Embryonic facial prominence (tissue), 1 donor: ENCODE results near the gene GATB.
"Not testable (repeated sequence)": the region's sequence is repeated elsewhere in the genome, so short reads cannot be mapped to it uniquely, and the experiment has no call there.

Source experiments
- DNase-seq: peaks from one replicate; pipeline ENCODE4 v3.0.0-alpha.2; 2016; ENCODE audit errors: extremely low spot score

GATB gene

DNA sequence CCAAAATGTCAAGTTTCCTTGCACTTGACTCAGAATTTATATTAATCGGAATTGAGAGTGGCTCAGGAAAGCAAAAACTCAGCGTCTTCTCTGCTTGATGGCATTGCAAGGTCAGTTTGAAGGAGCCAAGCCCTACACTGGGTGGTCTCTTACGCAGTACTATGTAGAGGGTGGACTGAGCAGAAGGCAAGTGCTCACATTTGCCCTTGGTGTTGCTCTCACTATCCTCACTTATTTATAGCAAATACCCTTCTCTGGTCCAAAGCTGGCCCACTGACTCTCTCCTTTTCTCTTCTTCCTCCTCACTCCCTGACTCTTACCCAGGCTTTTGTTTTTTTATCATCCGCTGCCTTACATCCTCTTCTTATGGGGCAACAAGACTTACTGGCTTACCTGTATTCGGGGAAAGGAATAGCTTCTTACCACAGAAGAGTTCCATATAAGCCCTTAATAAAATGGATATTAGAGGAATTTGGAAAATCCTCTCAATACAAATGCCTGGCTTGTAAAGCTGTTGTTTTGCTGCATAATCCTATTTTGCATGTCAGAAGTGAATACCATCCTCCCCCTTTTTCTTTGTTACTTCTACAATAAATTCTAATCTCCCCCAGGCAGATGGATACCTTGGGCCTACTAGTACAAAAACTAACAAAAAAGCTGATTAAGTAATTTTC is 24.8 kb upstream of the GATB start:
- no peak for DNase-seq

DNA sequence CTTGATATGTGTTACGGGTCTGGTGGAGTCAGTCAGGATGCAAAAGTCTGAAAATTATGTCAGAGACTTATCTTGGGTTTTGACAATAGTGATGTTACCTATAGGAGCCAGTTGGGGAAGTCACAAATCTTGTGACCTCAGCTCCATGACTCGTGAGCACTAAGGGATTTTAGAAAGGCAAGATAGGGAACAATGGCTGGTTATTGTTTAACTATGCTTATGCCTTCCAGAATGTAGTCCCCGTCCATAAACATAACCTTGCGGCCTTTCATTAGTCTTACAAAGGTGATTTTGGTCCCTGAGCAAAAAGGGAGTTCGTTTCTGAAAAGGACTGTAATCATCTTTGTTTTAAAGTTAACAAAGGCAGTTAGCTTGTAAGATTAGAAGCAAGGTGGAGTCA is 23.9 kb upstream of the GATB start:
- DNase-seq, result no peak

DNA sequence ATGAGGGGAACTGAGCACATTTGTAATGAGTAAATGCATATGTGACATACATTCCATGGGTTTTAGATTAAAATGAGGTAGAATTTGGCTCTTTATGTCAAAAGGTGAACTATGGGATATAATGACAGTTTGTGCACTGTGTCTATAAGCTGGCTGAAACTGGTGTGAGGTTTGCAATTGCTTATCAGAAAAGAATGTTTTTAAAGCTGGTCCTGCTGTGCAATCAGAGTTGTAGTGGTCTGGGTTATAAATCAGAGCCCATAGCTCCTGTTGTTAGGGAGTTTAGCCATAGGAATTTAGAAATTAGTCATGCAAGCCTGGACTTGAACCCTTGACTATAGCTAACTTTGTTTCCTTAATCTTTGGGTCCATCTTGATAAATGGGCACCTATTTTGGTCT is 23.1 kb upstream of the GATB start:
- DNase-seq, result no peak

GRCh38 chr4:151782296-151782695 is 21.5 kb upstream of the GATB start:
- DNase-seq, result no peak

DNA sequence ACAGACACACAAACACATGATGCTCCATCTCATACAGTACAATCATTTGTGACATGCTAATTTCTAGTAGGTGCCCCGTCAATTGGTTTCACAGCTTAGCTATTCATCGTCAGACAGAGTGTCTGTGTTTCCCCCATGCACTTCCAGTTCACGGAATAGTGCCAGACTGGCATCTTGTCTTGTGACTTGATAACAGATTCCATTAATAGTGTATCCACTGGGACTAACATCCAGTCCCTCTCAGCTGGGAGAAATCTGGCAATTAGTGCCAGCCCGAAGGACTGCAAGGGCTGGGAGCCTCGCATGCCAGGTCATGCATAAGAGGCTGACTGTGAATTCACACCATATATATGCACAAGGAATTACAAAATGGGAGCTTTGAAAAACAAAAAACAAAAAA is 20.2 kb upstream of the GATB start:
- no peak for DNase-seq

GRCh38 chr4:151777471-151777870 is 16.7 kb upstream of the GATB start:
- no peak for DNase-seq

- no peak for DNase-seq
Measured at GRCh38 chr4:151774324-151774723, 13.5 kb upstream of the GATB start.

DNA sequence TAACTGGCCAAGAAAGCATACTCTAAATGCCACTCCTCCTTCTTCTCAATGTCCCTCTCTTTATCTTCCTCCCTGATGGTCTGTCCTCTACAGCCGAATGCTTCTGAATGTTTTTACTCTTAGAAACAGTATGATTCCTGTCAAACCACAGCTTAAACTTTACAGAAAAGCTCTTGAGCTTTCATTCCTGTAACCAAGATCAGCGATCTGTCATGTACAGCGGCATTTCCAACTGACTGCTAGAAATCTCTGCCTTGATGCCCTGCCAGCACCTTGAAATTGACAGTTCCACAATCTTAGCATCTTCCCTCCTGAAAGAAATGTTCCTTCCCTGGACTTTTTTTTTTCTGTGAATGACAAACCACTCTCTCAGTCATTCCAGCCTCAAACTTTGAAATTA is 11.5 kb upstream of the GATB start:
- DNase-seq, result no peak

DNA sequence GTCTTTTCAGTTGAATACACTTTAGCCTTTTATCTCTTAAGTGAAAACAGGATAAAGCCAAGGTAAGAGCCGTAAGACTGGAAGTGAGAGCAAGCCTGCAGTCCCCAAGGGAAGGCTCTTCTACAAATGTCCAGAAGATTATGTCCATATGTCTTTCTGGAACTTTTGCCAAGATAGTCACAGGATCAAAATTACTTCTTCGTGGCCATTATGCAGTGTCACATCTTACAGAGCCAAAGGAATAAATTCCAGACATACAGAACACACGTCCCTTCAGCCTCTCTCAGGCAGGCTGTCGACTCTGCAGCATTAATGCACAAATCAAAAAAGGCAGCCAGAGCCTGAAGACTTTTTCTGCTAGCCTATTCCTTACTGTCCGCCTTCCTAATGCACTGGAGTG is 10.9 kb upstream of the GATB start:
- DNase-seq, result no peak

GRCh38 chr4:151770154-151770553 is 9.3 kb upstream of the GATB start:
- DNase-seq, result no peak

DNA sequence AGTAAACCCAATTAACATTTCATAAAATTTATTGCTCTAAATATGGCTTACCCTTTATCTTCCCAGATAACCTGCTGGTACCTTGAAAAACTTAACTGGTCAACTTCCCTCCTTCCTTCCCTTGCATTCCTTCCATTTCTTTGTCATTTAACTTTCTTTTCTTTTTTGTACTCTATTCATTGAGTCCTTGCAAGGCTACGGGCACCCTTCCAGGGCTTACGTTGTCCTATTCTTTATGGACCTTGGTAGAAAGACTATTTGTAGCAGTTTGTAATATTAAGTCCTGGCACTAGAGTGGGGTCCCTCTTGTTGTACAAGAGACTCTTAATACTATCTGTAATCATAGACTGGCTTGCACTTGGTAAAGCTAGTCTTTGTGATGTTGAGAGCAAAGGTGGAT is 8.0 kb upstream of the GATB start:
- DNase-seq, result no peak

DNA sequence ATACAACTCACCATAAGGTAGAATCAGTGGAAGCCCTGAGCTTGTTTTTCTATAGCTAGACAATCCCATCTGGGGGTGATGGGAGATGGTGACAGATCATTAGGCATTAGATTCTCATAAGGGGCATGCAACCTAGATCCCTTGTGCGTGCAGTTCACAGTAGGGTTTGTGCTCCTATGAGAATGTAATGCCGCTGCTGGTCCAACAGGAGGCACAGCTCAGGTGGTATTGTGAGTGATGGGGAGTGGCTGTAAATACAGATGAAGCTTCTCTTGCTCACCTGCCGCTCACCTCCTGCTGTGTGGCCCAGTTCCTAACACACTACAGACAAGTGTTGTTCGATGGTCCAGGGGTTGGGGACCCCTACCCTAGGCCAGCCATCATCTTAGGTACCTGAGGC is 5.9 kb upstream of the GATB start:
- DNase-seq, result no peak

GRCh38 chr4:151760002-151760401 is 805 bp downstream of the GATB start:
- no peak for DNase-seq

GRCh38 chr4:151753056-151753455 is 7.8 kb downstream of the GATB start:
- no peak for DNase-seq

- DNase-seq, result no peak
Measured at GRCh38 chr4:151750156-151750555, 10.7 kb downstream of the GATB start.

DNA sequence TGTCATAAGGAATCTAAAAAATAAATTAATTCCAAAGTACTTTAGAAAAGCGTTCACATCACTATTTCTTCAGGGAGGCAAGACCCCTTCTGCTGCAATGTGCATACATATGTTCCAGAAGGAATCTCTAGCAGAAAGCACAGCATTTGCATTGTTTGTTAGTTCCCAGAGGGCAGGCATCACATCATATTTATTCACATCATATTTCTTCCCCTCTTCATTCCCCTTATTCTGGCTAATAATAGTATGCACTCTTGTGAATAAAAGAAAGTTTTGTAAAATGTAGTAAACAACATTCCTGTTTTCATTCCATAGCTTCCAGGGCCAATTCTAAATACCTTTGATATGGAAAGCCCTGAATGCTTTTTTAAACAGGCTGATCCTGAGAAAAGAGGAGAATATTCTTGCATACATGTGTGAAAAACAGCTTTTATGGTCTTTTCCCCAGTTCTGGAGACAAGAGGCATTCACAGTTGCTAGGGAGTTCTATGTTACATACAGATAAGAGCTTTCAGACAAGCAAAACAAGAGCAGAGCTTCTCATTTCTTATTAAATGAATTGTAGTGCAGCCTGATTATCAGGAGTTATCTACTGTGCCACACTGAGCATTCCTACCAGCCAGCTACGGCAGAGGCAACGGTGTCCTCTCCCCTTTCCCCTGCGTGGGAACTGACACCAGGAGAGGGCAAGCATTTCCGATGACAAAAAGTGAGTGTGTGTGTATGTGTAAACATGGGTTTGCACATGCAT is 15.2 kb downstream of the GATB start:
- no peak for DNase-seq

DNA sequence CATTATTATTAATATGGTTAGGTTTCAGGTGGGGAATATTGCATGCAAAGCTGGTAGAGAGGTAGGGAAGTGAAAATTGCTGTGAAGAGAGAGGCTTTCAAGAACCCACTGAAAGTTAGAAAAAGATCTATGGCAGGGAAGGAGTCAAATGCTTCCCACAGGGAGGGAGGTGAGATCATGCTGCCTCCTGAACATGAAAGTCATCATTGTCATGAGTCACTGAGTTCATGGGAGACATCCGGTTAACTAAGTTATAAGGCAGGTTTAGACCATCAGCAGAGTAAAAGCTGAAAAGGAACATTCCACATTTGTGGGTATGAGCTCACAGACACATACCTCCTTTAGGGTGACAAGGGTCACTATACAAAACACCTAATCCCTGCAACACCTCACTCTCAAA is 16.2 kb downstream of the GATB start:
- no peak for DNase-seq

GRCh38 chr4:151743894-151744293 is 16.9 kb downstream of the GATB start:
- no peak for DNase-seq

GRCh38 chr4:151743128-151743854 is 17.5 kb downstream of the GATB start:
- DNase-seq, result no peak

DNA sequence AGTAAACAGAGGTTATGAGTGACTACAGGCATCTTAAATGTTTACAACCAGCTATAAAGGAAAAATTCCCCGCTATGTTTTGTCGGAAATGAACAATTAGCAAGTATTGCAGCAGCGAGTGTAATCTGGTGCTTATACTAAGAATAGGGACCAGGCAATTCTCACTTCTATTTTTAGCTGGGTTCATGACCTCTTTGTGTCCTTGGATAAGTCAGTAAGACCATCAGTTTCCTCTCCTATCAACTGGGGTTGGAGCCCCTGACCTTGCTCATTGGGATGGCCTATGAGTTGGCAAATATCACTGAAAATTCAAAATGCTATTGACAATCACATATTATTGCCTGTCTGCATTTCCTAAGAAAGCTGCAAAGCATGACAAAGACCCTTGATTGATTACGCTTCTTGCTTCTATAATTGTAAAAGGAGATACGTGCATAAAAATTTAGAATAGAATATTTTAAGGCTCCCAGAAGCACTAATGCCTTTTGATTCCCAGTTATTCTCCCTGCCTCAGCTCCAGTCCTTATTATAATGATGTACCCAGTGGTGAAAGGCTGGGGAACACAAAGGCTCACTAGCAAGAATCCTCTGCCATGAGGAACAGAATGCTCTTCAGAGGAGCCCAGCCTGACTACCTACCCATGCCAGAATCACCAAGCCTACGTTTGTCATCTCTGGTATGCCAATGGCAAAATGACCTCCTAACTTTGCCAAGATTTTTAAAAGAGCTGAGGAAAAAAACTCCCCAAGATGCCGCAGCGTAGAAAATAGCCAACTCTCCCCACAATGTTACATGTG is 21.9 kb downstream of the GATB start:
- DNase-seq, result no peak

DNA sequence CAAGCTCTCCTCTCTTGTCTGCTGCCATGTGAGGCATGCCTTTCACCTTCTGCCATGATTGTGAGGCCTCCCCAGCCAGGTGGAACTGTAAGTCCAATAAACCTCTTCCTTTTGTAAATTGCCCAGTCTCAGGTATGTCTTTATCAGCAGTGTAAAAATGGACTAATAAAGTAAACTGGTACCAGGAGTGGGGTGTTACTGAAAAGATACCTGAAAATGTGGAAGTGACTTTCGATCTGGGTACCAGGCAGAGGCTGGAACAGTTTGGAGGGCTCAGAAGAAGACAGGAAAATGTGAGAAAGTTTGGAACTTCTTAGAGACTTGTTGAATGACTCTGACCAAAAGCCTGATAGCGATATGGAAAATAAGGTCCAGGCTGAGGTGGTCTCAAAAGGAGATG is 24.0 kb downstream of the GATB start:
- DNase-seq, result not testable (repeated sequence)

DNA sequence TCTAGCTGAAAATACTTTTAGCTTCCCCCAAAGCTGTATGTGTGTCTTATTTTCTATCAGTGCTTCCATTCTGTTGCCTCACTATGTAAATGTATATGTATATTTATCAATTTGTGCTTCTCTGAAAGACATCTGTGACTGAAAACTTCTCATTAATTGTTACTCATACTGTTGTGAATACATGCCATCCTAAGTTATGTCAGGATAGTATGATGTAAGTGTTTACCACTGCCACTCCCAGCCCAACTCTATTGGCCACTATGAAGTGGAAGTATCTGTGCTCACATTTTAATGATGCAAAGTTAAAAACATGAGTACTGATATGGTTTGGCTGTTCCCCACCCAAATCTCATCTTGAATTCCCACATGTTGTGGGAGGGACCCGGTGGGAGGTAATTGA is 24.4 kb downstream of the GATB start:
- no peak for DNase-seq
